Gastroesophageal sphincter (tissue), 4 donors: Measurements from ENCODE around the gene ADAMTS1. TPM values are rescaled to one million over a fixed set of nuclear protein-coding genes. Genes with fewer than 3 reads are reported as not detected.
"Not testable (repeated sequence)": the region's sequence is repeated elsewhere in the genome, so short reads cannot be mapped to it uniquely, and the experiment has no call there.

Experiments
- ATAC-seq: fragments of 150-250 bp; one replicate; pipeline ENCODE4 v1.9.1; 2016; ENCODE audit warnings: mild to moderate bottlenecking, moderate library complexity
- H3K27ac ChIP-seq, 4 donors: fragments of 200-600 bp; sonication (generic) in 3 of 4; 1 replicate in 3 of 4; 2 replicates in 1 of 4; pipeline ENCODE4 v1.5.1; 2016 to 2019
- H3K27me3 ChIP-seq: fragments of 200-600 bp; sonication (generic); one replicate; pipeline ENCODE4 v1.5.1; 2019
- H3K36me3 ChIP-seq, 2 donors: fragments of 200-600 bp; sonication (generic); one replicate each; pipeline ENCODE4 v1.5.1; 2019; ENCODE audit warnings: control low read depth in 1 of 2
- H3K4me1 ChIP-seq, 3 donors: fragments of 200-600 bp; sonication (generic); 1 replicate in 2 of 3; 2 replicates in 1 of 3; pipeline ENCODE4 v1.5.1; 2016 to 2019; ENCODE audit warnings: control low read depth in 2 of 3
- H3K4me3 ChIP-seq, 2 donors: fragments of 200-600 bp; sonication (generic); one replicate each; pipeline ENCODE4 v1.5.1; 2019; ENCODE audit warnings: mild to moderate bottlenecking in 1 of 2, moderate library complexity in 1 of 2
- H3K9me3 ChIP-seq, 3 donors: fragments of 200-600 bp; sonication (generic); one replicate each; pipeline ENCODE4 v1.5.1; 2017 to 2019; ENCODE audit warnings: control low read depth in 2 of 3
- EP300 ChIP-seq: sonication (generic); formaldehyde crosslinking; IDR thresholded peaks from one replicate; pipeline ENCODE4 v1.6.1; 2017; ENCODE audit warnings: antibody characterized with exemption, mild to moderate bottlenecking
- POLR2A ChIP-seq, 2 donors: fragments of 450-650 bp; IDR thresholded peaks; one replicate each; pipeline ENCODE4 v1.6.1; 2017; ENCODE audit warnings: antibody characterized with exemption in 2 of 2, mild to moderate bottlenecking in 2 of 2, moderate library complexity in 1 of 2
- POLR2AphosphoS5 ChIP-seq: sonication (generic); formaldehyde crosslinking; IDR thresholded peaks from one replicate; pipeline ENCODE4 v1.6.1; 2017; ENCODE audit warnings: antibody characterized with exemption
- WGBS, 2 donors: methylation state at CpG; one replicate each; pipeline ENCODE4 v1.1.5; 2018; ENCODE audit warnings: low coverage in 1 of 2; 5-methylcytosine and 5-hydroxymethylcytosine counted together
- total RNA-seq, 4 donors: library from RNA; depleted of rRNA; stranded (reverse); fragments of >200 nt; gene quantifications; one replicate each; pipeline ENCODE4 v1.1.0, GENCODE V29; 2016
- TF ChIP-seq, protein P1 (sequence below), 4 experiments: fragments of 200-600 bp in 2 of 4; fragments of 450-650 bp in 2 of 4; sonication (generic) in 1 of 4; IDR thresholded peaks; one replicate each; pipeline ENCODE4 v1.5.1; 2017 to 2019; ENCODE audit warnings: antibody characterized with exemption in 4 of 4, mild to moderate bottlenecking in 2 of 4, moderate library complexity in 2 of 4

ADAMTS1 gene
- total RNA-seq, 4 donors from 2014 or later, result 68.5 to 144 (median 103) TPM

DNA sequence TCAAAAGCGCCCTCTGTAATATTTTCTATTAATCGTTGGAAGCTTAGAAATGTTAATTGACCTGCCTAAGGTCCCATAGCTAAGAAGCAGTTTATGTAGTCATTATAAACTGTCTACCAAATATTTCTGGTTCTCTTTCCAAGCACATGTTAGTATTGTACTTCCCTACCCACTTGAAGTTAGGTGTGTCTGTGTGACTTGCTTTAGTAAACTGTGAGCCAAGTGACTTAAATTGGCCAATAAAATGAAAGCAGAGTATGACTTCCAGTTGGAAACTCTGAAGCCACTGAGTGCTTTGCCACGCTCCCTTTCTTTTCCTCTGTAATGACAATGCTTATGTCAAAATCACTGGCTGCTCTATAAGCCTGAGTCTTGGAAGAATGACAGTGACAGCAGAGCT, 20.6 kb upstream of the ADAMTS1 start:
- TF ChIP-seq POLR2AphosphoS5 (no peak), EP300 (no peak), POLR2A (IDR thresholded peaks at IDR 0.05) (no peak)
- TF ChIP-seq, protein P1, sequence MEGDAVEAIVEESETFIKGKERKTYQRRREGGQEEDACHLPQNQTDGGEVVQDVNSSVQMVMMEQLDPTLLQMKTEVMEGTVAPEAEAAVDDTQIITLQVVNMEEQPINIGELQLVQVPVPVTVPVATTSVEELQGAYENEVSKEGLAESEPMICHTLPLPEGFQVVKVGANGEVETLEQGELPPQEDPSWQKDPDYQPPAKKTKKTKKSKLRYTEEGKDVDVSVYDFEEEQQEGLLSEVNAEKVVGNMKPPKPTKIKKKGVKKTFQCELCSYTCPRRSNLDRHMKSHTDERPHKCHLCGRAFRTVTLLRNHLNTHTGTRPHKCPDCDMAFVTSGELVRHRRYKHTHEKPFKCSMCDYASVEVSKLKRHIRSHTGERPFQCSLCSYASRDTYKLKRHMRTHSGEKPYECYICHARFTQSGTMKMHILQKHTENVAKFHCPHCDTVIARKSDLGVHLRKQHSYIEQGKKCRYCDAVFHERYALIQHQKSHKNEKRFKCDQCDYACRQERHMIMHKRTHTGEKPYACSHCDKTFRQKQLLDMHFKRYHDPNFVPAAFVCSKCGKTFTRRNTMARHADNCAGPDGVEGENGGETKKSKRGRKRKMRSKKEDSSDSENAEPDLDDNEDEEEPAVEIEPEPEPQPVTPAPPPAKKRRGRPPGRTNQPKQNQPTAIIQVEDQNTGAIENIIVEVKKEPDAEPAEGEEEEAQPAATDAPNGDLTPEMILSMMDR (IDR thresholded peaks at IDR 0.05), result no peak

DNA sequence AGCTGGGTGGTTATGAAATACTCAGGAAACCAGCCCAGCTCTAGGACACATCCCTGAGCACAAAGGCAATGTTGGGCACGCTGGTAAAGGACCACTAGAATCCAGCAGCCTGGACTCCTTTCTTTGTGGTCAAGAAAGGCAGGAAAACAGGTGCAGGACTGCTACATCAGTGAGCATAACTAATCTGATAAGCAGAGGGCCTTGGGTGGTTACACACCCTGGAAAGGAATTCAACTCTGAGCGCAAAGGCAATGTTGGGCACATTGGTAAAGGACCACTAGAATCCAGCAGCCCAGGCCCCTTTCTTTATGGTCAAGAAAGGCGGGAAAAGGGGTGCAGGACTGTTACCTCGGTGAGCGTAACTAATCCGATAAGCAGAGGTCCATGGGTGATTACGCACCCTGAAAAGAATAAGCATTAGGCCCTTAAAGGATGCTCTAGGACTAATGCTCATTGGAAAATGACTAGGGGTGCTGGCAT, 11.7 kb upstream of the ADAMTS1 start:
- 95 to 98% methylated on average over 6 to 7 of the region's 7 CpGs for WGBS, 2 donors

More for the DNA sequence above, 20.6 kb upstream of the ADAMTS1 start:
- H3K27me3 ChIP-seq, result no peaks in the 10 kb centered on the region
- no peaks in the 10 kb centered on the region for H3K9me3 ChIP-seq
- WGBS, 2 donors, result 78 to 97% methylated on average over 2 to 3 of the region's 3 CpGs
- no peaks in the 10 kb centered on the region for H3K36me3 ChIP-seq
- no peak for ATAC-seq
- no peak overlapping the region for H3K27ac ChIP-seq
- H3K4me3 ChIP-seq, result no peak overlapping the region
- no peaks in the 10 kb centered on the region for H3K4me1 ChIP-seq

DNA sequence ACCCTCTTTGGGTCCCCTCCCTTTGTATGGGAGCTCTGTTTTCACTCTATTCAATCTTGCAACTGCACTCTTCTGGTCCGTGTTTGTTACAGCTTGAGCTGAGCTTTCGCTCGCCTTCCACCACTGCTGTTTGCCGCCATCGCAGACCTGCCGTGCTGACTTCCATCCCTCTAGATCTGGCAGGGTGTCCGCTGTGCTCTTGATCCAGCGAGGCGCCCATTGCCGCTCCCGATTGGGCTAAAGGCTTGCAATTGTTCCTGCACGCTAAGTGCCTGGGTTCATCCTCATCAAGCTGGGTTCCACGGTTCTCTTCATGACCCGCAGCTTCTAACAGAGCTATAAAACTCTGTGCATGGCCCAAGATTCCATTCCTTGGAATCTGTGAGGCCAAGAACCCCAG, 9.5 kb upstream of the ADAMTS1 start:
- not testable (repeated sequence) for H3K4me1 ChIP-seq, H3K27ac ChIP-seq, H3K36me3 ChIP-seq, H3K4me3 ChIP-seq, ATAC-seq, H3K9me3 ChIP-seq, H3K27me3 ChIP-seq
- WGBS, 2 donors, result 92 to 100% methylated on average over 2 to 6 of the region's 14 CpGs

More for the DNA sequence above, 11.7 kb upstream of the ADAMTS1 start:
- not testable (repeated sequence) for H3K4me1 ChIP-seq, H3K27me3 ChIP-seq, H3K36me3 ChIP-seq, H3K4me3 ChIP-seq, H3K9me3 ChIP-seq, ATAC-seq, H3K27ac ChIP-seq

GRCh38 chr21:26852423-26852822, 7.2 kb upstream of the ADAMTS1 start:
- Histone ChIP-seq H3K9me3 (no peaks in the 10 kb centered on the region), H3K4me1 (peaks cover 0 to 29% (median 0%) of the 10 kb centered on the region in 3 donors), H3K27ac (no peak overlapping the region), H3K4me3 (no peak overlapping the region), H3K36me3 (no peaks in the 10 kb centered on the region), H3K27me3 (no peaks in the 10 kb centered on the region)
- 87 to 97% methylated on average over 2 to 3 of the region's 3 CpGs for WGBS, 2 donors
- no peak for TF ChIP-seq EP300
- TF ChIP-seq, protein P1 (IDR thresholded peaks at IDR 0.05), result no peak
- TF ChIP-seq POLR2AphosphoS5, result no peak
- no peak for ATAC-seq

DNA sequence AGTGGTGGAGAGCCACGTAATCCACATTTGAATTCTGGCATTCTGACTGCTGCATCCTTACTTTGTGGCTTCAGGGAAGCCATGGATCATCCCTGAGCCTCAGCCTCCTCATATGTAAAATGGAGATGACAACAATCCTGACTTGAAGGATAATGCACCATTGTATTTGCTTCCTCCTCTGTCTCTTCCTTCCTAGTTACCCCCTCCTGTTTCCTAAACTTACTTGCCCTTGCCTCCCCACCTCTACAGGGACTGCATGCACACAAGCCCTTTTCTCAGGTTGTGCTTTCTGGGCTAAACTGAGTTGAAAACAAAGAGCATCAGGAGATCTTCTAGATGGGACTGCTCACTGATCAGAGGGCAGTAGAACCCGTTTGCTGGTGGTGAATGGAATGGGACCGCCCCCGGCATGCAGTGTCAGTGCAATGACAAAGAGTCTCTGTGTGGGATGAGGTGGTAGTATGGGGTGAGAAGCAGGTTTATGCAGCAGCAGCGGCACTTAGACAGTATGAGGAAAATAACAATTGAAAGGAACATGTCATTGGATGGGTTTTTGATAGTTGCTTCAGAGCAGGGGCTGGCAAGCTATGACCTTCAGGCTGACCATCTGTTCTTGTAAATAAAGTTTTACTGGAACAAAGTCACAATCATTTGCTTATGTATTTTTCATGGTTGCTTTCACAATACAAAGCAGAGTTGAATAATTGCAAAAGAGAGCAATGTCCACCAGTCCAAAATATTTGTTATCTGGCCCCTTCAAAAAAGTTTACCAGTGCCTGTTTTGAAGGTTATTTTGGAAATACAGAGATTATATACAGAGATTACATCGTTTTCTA, 6.1 kb upstream of the ADAMTS1 start:
- H3K27me3 ChIP-seq, result no peaks in the 10 kb centered on the region
- no peak overlapping the region for H3K4me3 ChIP-seq
- no peak overlapping the region for H3K27ac ChIP-seq
- no peak for ATAC-seq
- no peaks in the 10 kb centered on the region for H3K36me3 ChIP-seq
- 86 to 88% methylated on average over 2 of the region's 6 CpGs for WGBS, 2 donors
- peaks cover 0 to 39% (median 0%) of the 10 kb centered on the region in 3 donors for H3K4me1 ChIP-seq
- no peaks in the 10 kb centered on the region for H3K9me3 ChIP-seq
- TF ChIP-seq POLR2A (IDR thresholded peaks at IDR 0.05) (no peak), EP300 (no peak), POLR2AphosphoS5 (no peak)
- TF ChIP-seq, protein P1 (IDR thresholded peaks at IDR 0.05), result no peak

- ATAC-seq, result no peak
- H3K4me1 ChIP-seq, result peaks cover 0 to 39% (median 0%) of the 10 kb centered on the region in 3 donors
- no peak overlapping the region for H3K27ac ChIP-seq
- no peak overlapping the region for H3K4me3 ChIP-seq
- WGBS, 2 donors, result 7 to 13% methylated on average over 5 of the region's 5 CpGs
- no peaks in the 10 kb centered on the region for H3K9me3 ChIP-seq
- TF ChIP-seq, protein P1 (IDR thresholded peaks at IDR 0.05), result peak; percentile 71 to 84 (median 78)
- TF ChIP-seq EP300, result no peak
- no peaks in the 10 kb centered on the region for H3K36me3 ChIP-seq
- H3K27me3 ChIP-seq, result no peaks in the 10 kb centered on the region
Measured at GRCh38 chr21:26850116-26850643, 5.0 kb upstream of the ADAMTS1 start.
